ENCODE data around the gene EPHA6. TPM values are rescaled to one million over a fixed set of nuclear protein-coding genes. Genes with fewer than 3 reads are reported as not detected.
"Not testable (repeated sequence)": the region's sequence is repeated elsewhere in the genome, so short reads cannot be mapped to it uniquely, and the experiment has no call there.

Gene EPHA6
- polyA plus RNA-seq, 3 donors, result 0.06 to 1.1 (median 0.10) TPM

GRCh38 chr3:97235179-97235578 is 420.8 kb downstream of the EPHA6 start:
- H3K27ac ChIP-seq (ENCODE audit: low read depth, low read length), result no peak overlapping the region

GRCh38 chr3:97235611-97236315 is 421.4 kb downstream of the EPHA6 start:
- H3K27ac ChIP-seq (ENCODE audit: low read depth, low read length), result no peak overlapping the region

- H3K27ac ChIP-seq (ENCODE audit: low read depth, low read length), result no peak overlapping the region
- 79 to 90% (median 84%) methylated on average over 1 of the region's 1 CpG for WGBS, 3 donors
These were observed 427.0 kb downstream of the EPHA6 start for GRCh38 chr3:97241417-97241816.

- 67 to 76% (median 71%) methylated on average over 2 of the region's 2 CpGs for WGBS, 3 donors
- H3K27ac ChIP-seq (ENCODE audit: low read depth, low read length), result no peak overlapping the region
These were observed 431.0 kb downstream of the EPHA6 start for GRCh38 chr3:97245201-97245910.

- 74 to 82% (median 75%) methylated on average over 2 of the region's 2 CpGs for WGBS, 3 donors
These were observed 441.7 kb downstream of the EPHA6 start for GRCh38 chr3:97256060-97256459.

GRCh38 chr3:97257942-97258697 is 443.7 kb downstream of the EPHA6 start:
- H3K27ac ChIP-seq (ENCODE audit: low read depth, low read length), result no peak overlapping the region
- 72 to 77% (median 76%) methylated on average over 1 of the region's 1 CpG for WGBS, 3 donors

More at GRCh38 chr3:97256060-97256459, 441.7 kb downstream of the EPHA6 start:
- no peak overlapping the region for H3K27ac ChIP-seq (ENCODE audit: low read depth, low read length)

DNA sequence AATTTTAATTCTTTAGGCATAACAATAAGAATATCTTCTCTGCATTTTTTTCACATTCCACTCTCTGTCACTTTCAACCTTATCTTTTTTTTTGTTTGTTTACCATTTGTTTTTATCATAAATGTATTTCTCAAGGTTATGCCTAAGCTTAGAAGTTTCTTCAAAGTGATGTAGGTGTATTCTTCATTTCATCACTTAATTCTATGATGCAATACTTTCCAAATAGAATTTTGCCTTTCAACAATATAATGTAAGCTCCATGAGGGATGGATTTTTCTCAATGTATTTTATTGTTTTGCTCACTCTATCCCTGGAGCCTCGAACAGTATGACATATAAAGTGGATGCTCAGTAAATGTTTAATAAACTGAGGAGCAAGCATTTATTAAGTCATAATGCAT is 444.9 kb downstream of the EPHA6 start:
- no peak overlapping the region for H3K27ac ChIP-seq (ENCODE audit: low read depth, low read length)
- WGBS, 3 donors, result 52 to 63% (median 59%) methylated on average over 1 of the region's 1 CpG

DNA sequence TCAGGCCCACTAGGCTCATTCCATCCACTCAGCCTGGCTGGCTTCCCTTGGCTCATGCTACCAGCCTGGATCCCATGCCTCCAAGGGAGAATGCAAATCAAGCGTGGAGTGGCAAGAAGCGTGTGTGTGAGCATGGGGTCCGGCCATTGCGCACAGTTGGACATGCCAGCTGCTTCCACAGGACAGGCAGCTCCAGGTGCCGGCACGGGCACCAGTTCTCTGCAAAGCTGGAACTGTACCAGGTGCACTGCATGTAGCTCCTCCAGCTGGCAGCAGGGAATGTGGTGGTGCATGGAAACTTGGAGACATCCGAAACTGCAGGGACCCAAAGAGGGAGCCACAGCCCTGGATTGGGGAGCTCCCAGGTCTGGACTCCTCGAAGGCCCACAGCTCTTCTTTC is 449.8 kb downstream of the EPHA6 start:
- no peak overlapping the region for H3K27ac ChIP-seq (ENCODE audit: low read depth, low read length)
- 91 to 93% (median 92%) methylated on average over 8 of the region's 8 CpGs for WGBS, 3 donors

- no peak overlapping the region for H3K27ac ChIP-seq (ENCODE audit: low read depth, low read length)
- 88 to 92% (median 89%) methylated on average over 19 of the region's 19 CpGs for WGBS, 3 donors
These were observed 451.0 kb downstream of the EPHA6 start for GRCh38 chr3:97265237-97266005.

DNA sequence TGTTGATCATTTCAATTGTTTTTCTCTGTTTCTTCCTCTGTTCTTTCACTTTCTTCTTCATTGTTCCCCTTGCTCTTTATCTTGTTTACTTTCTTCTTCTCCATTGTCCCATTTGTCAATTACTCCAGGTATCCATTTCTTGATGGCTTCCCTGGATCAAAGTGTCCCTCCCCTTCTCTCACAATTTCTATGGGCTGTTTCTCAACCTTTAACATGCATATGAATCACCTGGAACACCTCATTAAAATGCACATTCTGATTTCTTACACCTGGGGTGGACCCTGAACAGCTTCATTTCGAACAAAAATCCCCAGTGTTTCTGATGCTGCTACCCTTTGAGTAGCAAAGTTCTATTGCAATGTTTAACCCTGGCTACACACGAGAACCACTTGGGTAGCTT is 454.8 kb downstream of the EPHA6 start:
- H3K27ac ChIP-seq (ENCODE audit: low read depth, low read length), result no peak overlapping the region
- WGBS, 3 donors, result 21 to 50% (median 44%) methylated on average over 2 of the region's 2 CpGs

GRCh38 chr3:97276879-97277550 is 462.6 kb downstream of the EPHA6 start:
- WGBS, 3 donors, result 72 to 87% (median 82%) methylated on average over 15 of the region's 15 CpGs
- not testable (repeated sequence) for H3K27ac ChIP-seq (ENCODE audit: low read depth, low read length)

- no peak overlapping the region for H3K27ac ChIP-seq (ENCODE audit: low read depth, low read length)
- WGBS, 3 donors, result 86 to 94% (median 91%) methylated on average over 4 of the region's 4 CpGs
These were observed 463.3 kb downstream of the EPHA6 start for GRCh38 chr3:97277708-97278107.

DNA sequence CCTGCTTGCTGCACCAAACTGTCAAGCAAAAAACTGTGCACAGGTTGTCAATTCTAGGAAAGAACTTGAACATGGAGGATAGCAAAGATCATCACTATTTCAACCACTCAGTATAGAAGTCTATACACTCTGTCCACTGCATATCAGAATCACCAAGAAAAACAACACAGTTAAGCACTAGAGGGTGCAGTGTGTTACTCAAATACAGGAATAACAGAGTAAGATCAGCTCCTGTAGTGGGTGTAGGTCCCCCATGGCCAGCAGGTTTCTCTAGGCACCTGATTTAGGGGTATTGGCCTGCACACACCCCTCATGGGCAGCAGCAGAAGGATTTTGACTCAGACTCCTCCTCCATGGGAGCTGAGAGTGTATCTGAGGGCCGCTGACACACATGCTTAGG is 464.1 kb downstream of the EPHA6 start:
- no peak overlapping the region for H3K27ac ChIP-seq (ENCODE audit: low read depth, low read length)
- WGBS, 3 donors, result 75 to 85% (median 83%) methylated on average over 1 of the region's 1 CpG

GRCh38 chr3:97291901-97292300 is 477.5 kb downstream of the EPHA6 start:
- H3K27ac ChIP-seq (ENCODE audit: low read depth, low read length), result no peak overlapping the region
- WGBS, 3 donors, result 90 to 95% (median 94%) methylated on average over 13 of the region's 13 CpGs

- no peak overlapping the region for H3K27ac ChIP-seq (ENCODE audit: low read depth, low read length)
- WGBS, 3 donors, result 80 to 85% (median 82%) methylated on average over 5 of the region's 5 CpGs
These were observed 479.3 kb downstream of the EPHA6 start for GRCh38 chr3:97293596-97294131.

GRCh38 chr3:97297032-97297431 is 482.6 kb downstream of the EPHA6 start:
- 24 to 35% (median 28%) methylated on average over 1 of the region's 1 CpG for WGBS, 3 donors
- H3K27ac ChIP-seq (ENCODE audit: low read depth, low read length), result no peak overlapping the region

GRCh38 chr3:97301114-97301513 is 486.7 kb downstream of the EPHA6 start:
- H3K27ac ChIP-seq (ENCODE audit: low read depth, low read length), result no peak overlapping the region

GRCh38 chr3:97306226-97306625 is 491.8 kb downstream of the EPHA6 start:
- 62 to 77% (median 73%) methylated on average over 1 of the region's 1 CpG for WGBS, 3 donors
- no peak overlapping the region for H3K27ac ChIP-seq (ENCODE audit: low read depth, low read length)

Measured in adipose tissue (tissue), 3 donors.